ENCODE results near the gene PM20D2.

Gene PM20D2

GRCh38 chr6:89138173-89138572 is 7.7 kb upstream of the PM20D2 start:
- Histone ChIP-seq H3K9me2 (replicated peaks; ENCODE audit: low read depth, low read length) (no peaks in the 10 kb centered on the region), H3K4me3 (ENCODE audit: low read length, poor library complexity, severe bottlenecking) (no peak overlapping the region), H3K4me1 (ENCODE audit: insufficient read depth, low read length, poor library complexity, severe bottlenecking) (no peaks in the 10 kb centered on the region), H3K9me3 (ENCODE audit: insufficient read depth, low read depth, low read length) (no peaks in the 10 kb centered on the region), H3K4me2 (ENCODE audit: low read depth, low read length, poor library complexity, severe bottlenecking) (no peak overlapping the region), H3K27me3 (ENCODE audit: insufficient read depth, low read length, poor library complexity, severe bottlenecking) (no peaks in the 10 kb centered on the region), H3K79me2 (ENCODE audit: insufficient read depth, low read length) (no peaks in the 10 kb centered on the region), H3K36me3 (ENCODE audit: insufficient read depth, low read length) (no peaks in the 10 kb centered on the region), H4K20me1 (ENCODE audit: insufficient read depth, low read length, poor library complexity, severe bottlenecking) (no peaks in the 10 kb centered on the region), H2AFZ (ENCODE audit: low read length) (no peak overlapping the region), H3F3A (ENCODE audit: low read depth) (no peaks in the 10 kb centered on the region), H3K9ac (ENCODE audit: low read depth, low read length, poor library complexity, severe bottlenecking) (no peak overlapping the region)
- no peak for TF ChIP-seq EZH2phosphoT487 (IDR thresholded peaks at IDR 0.05; ENCODE audit: borderline replicate concordance)
- TF ChIP-seq CTCF (conservative IDR thresholded peaks at IDR 0.05; ENCODE audit: low read length) = no peak

GRCh38 chr6:89139509-89140346 is 6.1 kb upstream of the PM20D2 start:
- Histone ChIP-seq H3F3A (ENCODE audit: low read depth) (no peaks in the 10 kb centered on the region), H3K27me3 (ENCODE audit: insufficient read depth, low read length, poor library complexity, severe bottlenecking) (no peaks in the 10 kb centered on the region), H3K9ac (ENCODE audit: low read depth, low read length, poor library complexity, severe bottlenecking) (no peak overlapping the region), H3K36me3 (ENCODE audit: insufficient read depth, low read length) (no peaks in the 10 kb centered on the region), H3K79me2 (ENCODE audit: insufficient read depth, low read length) (no peaks in the 10 kb centered on the region), H3K4me1 (ENCODE audit: insufficient read depth, low read length, poor library complexity, severe bottlenecking) (peaks cover 14% of the 10 kb centered on the region), H3K9me2 (replicated peaks; ENCODE audit: low read depth, low read length) (no peaks in the 10 kb centered on the region), H3K4me3 (ENCODE audit: low read length, poor library complexity, severe bottlenecking) (no peak overlapping the region), H3K9me3 (ENCODE audit: insufficient read depth, low read depth, low read length) (no peaks in the 10 kb centered on the region), H3K4me2 (ENCODE audit: low read depth, low read length, poor library complexity, severe bottlenecking) (no peak overlapping the region), H2AFZ (ENCODE audit: low read length) (no peak overlapping the region), H4K20me1 (ENCODE audit: insufficient read depth, low read length, poor library complexity, severe bottlenecking) (no peaks in the 10 kb centered on the region)
- no peak for TF ChIP-seq EZH2phosphoT487 (IDR thresholded peaks at IDR 0.05; ENCODE audit: borderline replicate concordance)
- no peak for TF ChIP-seq CTCF (conservative IDR thresholded peaks at IDR 0.05; ENCODE audit: low read length)

GRCh38 chr6:89140347-89141156 is 5.3 kb upstream of the PM20D2 start:
- H3K4me1 ChIP-seq (ENCODE audit: insufficient read depth, low read length, poor library complexity, severe bottlenecking) = peaks cover 22% of the 10 kb centered on the region
- H4K20me1 ChIP-seq (ENCODE audit: insufficient read depth, low read length, poor library complexity, severe bottlenecking) = no peaks in the 10 kb centered on the region
- no peak overlapping the region for H2AFZ ChIP-seq (ENCODE audit: low read length)
- no peaks in the 10 kb centered on the region for H3K79me2 ChIP-seq (ENCODE audit: insufficient read depth, low read length)
- H3K4me2 ChIP-seq (ENCODE audit: low read depth, low read length, poor library complexity, severe bottlenecking) = no peak overlapping the region
- H3K36me3 ChIP-seq (ENCODE audit: insufficient read depth, low read length) = no peaks in the 10 kb centered on the region
- H3K9me3 ChIP-seq (ENCODE audit: insufficient read depth, low read depth, low read length) = no peaks in the 10 kb centered on the region
- H3F3A ChIP-seq (ENCODE audit: low read depth) = 0 out of 2 replicates have a peak, but pooled peaks cover 3% of the 10 kb centered on the region
- no peak overlapping the region for H3K4me3 ChIP-seq (ENCODE audit: low read length, poor library complexity, severe bottlenecking)
- H3K9me2 ChIP-seq (replicated peaks; ENCODE audit: low read depth, low read length) = no peaks in the 10 kb centered on the region
- no peaks in the 10 kb centered on the region for H3K27me3 ChIP-seq (ENCODE audit: insufficient read depth, low read length, poor library complexity, severe bottlenecking)
- no peak overlapping the region for H3K9ac ChIP-seq (ENCODE audit: low read depth, low read length, poor library complexity, severe bottlenecking)
- TF ChIP-seq EZH2phosphoT487 (IDR thresholded peaks at IDR 0.05; ENCODE audit: borderline replicate concordance) = no peak
- TF ChIP-seq CTCF (conservative IDR thresholded peaks at IDR 0.05; ENCODE audit: low read length) = no peak
